Fibroblast of the aortic adventitia (primary cell): Measurements from ENCODE around the gene TSHZ2. TPM values are rescaled to one million over a fixed set of nuclear protein-coding genes. Genes with fewer than 3 reads are reported as not detected.
A peak's percentile ranks its signal among the peaks of the same experiment; 100 is the strongest.
"Not testable (repeated sequence)": the region's sequence is repeated elsewhere in the genome, so short reads cannot be mapped to it uniquely, and the experiment has no call there.

Experiments
- DNase-seq: peaks from one replicate; pipeline ENCODE4 v3.0.0-alpha.2; 2010; ENCODE audit warnings: low read depth
- H3K4me3 ChIP-seq: 2 replicates; pipeline ENCODE4 v1.5.1; 2011; ENCODE audit warnings: low read depth, mild to moderate bottlenecking, control low read depth, low read length, moderate library complexity
- CTCF ChIP-seq: IDR thresholded peaks from 2 replicates; pipeline ENCODE4 v1.5.1; 2011; ENCODE audit warnings: mild to moderate bottlenecking, low read length, control low read depth, inconsistent platforms; ENCODE audit not compliant: insufficient read depth
- total RNA-seq: library from RNA; depleted of rRNA; stranded (reverse); fragments of >200 nt; gene quantifications from 2 replicates; pipeline ENCODE4 v1.2.3, GENCODE V29; 2012; ENCODE audit warnings: low replicate concordance

TSHZ2 gene
- total RNA-seq, 1 donor: 6.9 TPM

GRCh38 chr20:52963131-52963530 lies 9.0 kb upstream of the TSHZ2 start:
- DNase-seq: no peak
- no peak for TF ChIP-seq CTCF
- no peak overlapping the region for H3K4me3 ChIP-seq

GRCh38 chr20:52964131-52964530 lies 8.0 kb upstream of the TSHZ2 start:
- no peak for DNase-seq
- TF ChIP-seq CTCF: no peak

GRCh38 chr20:52965380-52965779 lies 6.8 kb upstream of the TSHZ2 start:
- no peak for DNase-seq
- TF ChIP-seq CTCF: no peak
- no peak overlapping the region for H3K4me3 ChIP-seq

More at GRCh38 chr20:52964131-52964530, 8.0 kb upstream of the TSHZ2 start:
- no peak overlapping the region for H3K4me3 ChIP-seq

GRCh38 chr20:52965819-52966218 lies 6.3 kb upstream of the TSHZ2 start:
- DNase-seq: no peak
- H3K4me3 ChIP-seq: no peak overlapping the region
- no peak for TF ChIP-seq CTCF

- not testable (repeated sequence) for DNase-seq, H3K4me3 ChIP-seq
Measured at GRCh38 chr20:52966543-52966942, 5.6 kb upstream of the TSHZ2 start.

GRCh38 chr20:52971498-52972189 lies 514 bp upstream of the TSHZ2 start:
- DNase-seq: no peak
- TF ChIP-seq CTCF: no peak
- peak overlapping the region; percentile 56 for H3K4me3 ChIP-seq

GRCh38 chr20:52972965-52973819 lies 1.0 kb downstream of the TSHZ2 start:
- no peak for DNase-seq
- peak overlapping the region; percentile 58 for H3K4me3 ChIP-seq
- TF ChIP-seq CTCF: no peak
